22Rv1 (cell line): ENCODE results near the gene MFSD2B.

Experiments used
- ZFX ChIP-seq: fragments of 450-650 bp; IDR thresholded peaks from 2 replicates; pipeline ENCODE4 v1.6.1; 2017; ENCODE audit warnings: antibody characterized with exemption, borderline replicate concordance
- TF ChIP-seq, protein P1 (sequence below): fragments of 450-650 bp; IDR thresholded peaks from 2 replicates; pipeline ENCODE4 v1.5.1; 2017; ENCODE audit warnings: mild to moderate bottlenecking

DNA sequence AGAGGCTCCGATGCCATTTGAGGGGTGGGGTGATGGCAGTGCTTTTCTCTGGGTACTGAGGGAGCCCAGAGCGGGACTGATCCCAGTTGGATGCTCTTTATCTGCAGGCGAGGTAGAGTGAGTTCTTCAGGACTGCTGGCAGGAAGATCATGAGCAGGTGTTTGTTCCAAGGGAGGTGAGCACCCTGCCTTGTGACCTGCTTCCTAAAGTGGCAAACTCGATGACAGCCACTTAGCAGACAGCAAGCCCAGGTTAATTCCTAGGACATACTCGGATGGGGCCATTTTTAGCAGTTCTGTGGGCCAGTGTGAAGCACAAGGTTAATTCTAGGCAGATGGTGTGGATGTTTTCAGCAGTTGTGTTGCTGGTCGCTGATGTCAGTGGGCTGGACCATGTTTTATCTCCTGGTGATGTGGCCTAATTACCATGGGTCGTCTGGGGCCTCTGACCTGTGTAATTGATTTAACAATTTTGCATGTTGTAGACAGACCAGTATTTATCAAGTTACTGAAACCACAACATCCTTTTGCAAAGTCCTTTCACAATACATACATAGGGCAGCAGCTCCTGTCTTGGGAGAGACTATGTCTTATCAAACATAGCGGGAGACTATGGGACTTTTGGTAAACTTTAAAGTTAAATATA, 44.6 kb downstream of the MFSD2B start:
- TF ChIP-seq, protein P1, sequence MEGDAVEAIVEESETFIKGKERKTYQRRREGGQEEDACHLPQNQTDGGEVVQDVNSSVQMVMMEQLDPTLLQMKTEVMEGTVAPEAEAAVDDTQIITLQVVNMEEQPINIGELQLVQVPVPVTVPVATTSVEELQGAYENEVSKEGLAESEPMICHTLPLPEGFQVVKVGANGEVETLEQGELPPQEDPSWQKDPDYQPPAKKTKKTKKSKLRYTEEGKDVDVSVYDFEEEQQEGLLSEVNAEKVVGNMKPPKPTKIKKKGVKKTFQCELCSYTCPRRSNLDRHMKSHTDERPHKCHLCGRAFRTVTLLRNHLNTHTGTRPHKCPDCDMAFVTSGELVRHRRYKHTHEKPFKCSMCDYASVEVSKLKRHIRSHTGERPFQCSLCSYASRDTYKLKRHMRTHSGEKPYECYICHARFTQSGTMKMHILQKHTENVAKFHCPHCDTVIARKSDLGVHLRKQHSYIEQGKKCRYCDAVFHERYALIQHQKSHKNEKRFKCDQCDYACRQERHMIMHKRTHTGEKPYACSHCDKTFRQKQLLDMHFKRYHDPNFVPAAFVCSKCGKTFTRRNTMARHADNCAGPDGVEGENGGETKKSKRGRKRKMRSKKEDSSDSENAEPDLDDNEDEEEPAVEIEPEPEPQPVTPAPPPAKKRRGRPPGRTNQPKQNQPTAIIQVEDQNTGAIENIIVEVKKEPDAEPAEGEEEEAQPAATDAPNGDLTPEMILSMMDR: no peak
- no peak for TF ChIP-seq ZFX
